SU-DHL-6 (cell line): ENCODE results near the gene CUBN.

ENCODE experiments used
- H2AFZ ChIP-seq: fragments of 200-600 bp; sonication (generic); 2 replicates; pipeline ENCODE4 v1.6.1; 2014; ENCODE audit warnings: low read depth, mild to moderate bottlenecking, moderate library complexity, mixed read lengths, antibody characterized with exemption, low read length; ENCODE audit not compliant: severe bottlenecking
- H3F3A ChIP-seq: fragments of 200-600 bp; shearing (Covaris generic); 2 replicates; pipeline ENCODE4 v1.6.0; 2016; ENCODE audit warnings: antibody characterized with exemption, mild to moderate bottlenecking; ENCODE audit not compliant: insufficient read depth
- H3K27ac ChIP-seq: fragments of 200-600 bp; sonication (generic); 2 replicates; pipeline ENCODE4 v1.5.1; 2016; ENCODE audit warnings: low read depth, mild to moderate bottlenecking, low read length, moderate library complexity, mixed read lengths
- H3K27me3 ChIP-seq: fragments of 200-600 bp; sonication (generic), shearing (Covaris generic); 2 replicates; pipeline ENCODE4 v1.6.0; 2014; ENCODE audit warnings: mild to moderate bottlenecking, low read length
- H3K36me3 ChIP-seq: fragments of 200-600 bp; sonication (generic); 2 replicates; pipeline ENCODE4 v1.6.1; 2014; ENCODE audit warnings: mild to moderate bottlenecking, low read length, mixed read lengths
- H3K4me2 ChIP-seq: fragments of 300-600, 200-600 bp; shearing (Covaris generic), sonication (generic); 2 replicates; pipeline ENCODE4 v1.6.0; 2014; ENCODE audit warnings: low read length, low read depth, mild to moderate bottlenecking; ENCODE audit not compliant: poor library complexity, severe bottlenecking
- H3K4me3 ChIP-seq: fragments of 200-600 bp; sonication (generic); 2 replicates; pipeline ENCODE4 v1.5.1; 2014; ENCODE audit warnings: antibody characterized with exemption, low read length, mild to moderate bottlenecking, mixed read lengths; ENCODE audit not compliant: insufficient read depth, poor library complexity, severe bottlenecking
- H3K79me2 ChIP-seq: fragments of 200-600 bp; sonication (generic); 2 replicates; pipeline ENCODE4 v1.6.1; 2014; ENCODE audit warnings: mild to moderate bottlenecking, low read length, moderate library complexity; ENCODE audit not compliant: insufficient read depth
- H3K9ac ChIP-seq: fragments of 200-600 bp; sonication (generic); 2 replicates; pipeline ENCODE4 v1.7.0; 2014; ENCODE audit warnings: mild to moderate bottlenecking, low read length
- H3K9me2 ChIP-seq: fragments of 200-600 bp; sonication (generic); replicated peaks from 2 replicates; pipeline ENCODE4 v1.6.1; 2014; ENCODE audit warnings: low read length; ENCODE audit not compliant: insufficient read depth
- H3K9me3 ChIP-seq: fragments of 200-600 bp; sonication (generic); 2 replicates; pipeline ENCODE4 v1.6.1; 2014; ENCODE audit warnings: low read length, mixed read lengths; ENCODE audit not compliant: insufficient read depth
- H4K20me1 ChIP-seq: fragments of 200-600 bp; sonication (generic); 2 replicates; pipeline ENCODE4 v1.6.1; 2014; ENCODE audit warnings: low read depth, mild to moderate bottlenecking, antibody characterized with exemption, low read length, moderate library complexity, mixed read lengths
- EZH2phosphoT487 ChIP-seq: fragments of 200-600 bp; sonication (generic), shearing (Covaris generic); conservative IDR thresholded peaks from 2 replicates; pipeline ENCODE4 v1.6.1; 2018; ENCODE audit warnings: mild to moderate bottlenecking, antibody characterized with exemption, low read length, moderate library complexity, mixed read lengths
- TF ChIP-seq, protein P1 (sequence below): fragments of 200-600 bp; sonication (generic); IDR thresholded peaks from one replicate; pipeline ENCODE4 v1.5.1; 2017; ENCODE audit warnings: antibody characterized with exemption, mild to moderate bottlenecking, low read length, moderate library complexity; ENCODE audit not compliant: insufficient read depth, poor library complexity, severe bottlenecking

The CUBN gene

DNA sequence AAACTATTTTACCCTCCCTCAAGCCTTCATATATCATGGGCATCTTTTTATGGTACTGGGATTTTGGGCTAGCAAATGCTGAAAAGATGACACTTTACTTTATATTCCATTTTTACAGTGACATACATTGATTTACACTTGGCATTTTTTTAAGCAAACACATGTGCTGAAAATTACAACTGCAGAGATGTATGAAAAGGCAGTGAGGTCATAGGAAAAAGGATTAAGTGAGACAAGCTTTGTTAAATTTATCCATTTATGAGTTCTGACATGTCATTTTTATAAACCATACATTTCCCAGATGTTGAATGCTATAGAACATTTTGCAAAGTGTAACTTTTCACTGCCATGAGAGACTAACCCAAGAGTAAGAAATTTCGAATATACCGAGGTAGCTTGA lies 243.6 kb downstream of the CUBN start:
- no peaks in the 10 kb centered on the region for H3K27me3 ChIP-seq
- no peaks in the 10 kb centered on the region for H3K36me3 ChIP-seq
- H4K20me1 ChIP-seq = no peaks in the 10 kb centered on the region
- no peak for TF ChIP-seq EZH2phosphoT487
- TF ChIP-seq, protein P1, sequence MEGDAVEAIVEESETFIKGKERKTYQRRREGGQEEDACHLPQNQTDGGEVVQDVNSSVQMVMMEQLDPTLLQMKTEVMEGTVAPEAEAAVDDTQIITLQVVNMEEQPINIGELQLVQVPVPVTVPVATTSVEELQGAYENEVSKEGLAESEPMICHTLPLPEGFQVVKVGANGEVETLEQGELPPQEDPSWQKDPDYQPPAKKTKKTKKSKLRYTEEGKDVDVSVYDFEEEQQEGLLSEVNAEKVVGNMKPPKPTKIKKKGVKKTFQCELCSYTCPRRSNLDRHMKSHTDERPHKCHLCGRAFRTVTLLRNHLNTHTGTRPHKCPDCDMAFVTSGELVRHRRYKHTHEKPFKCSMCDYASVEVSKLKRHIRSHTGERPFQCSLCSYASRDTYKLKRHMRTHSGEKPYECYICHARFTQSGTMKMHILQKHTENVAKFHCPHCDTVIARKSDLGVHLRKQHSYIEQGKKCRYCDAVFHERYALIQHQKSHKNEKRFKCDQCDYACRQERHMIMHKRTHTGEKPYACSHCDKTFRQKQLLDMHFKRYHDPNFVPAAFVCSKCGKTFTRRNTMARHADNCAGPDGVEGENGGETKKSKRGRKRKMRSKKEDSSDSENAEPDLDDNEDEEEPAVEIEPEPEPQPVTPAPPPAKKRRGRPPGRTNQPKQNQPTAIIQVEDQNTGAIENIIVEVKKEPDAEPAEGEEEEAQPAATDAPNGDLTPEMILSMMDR = no peak
- H3K4me2 ChIP-seq = no peak overlapping the region
- no peaks in the 10 kb centered on the region for H3K9me3 ChIP-seq
- no peak overlapping the region for H3K9ac ChIP-seq
- H2AFZ ChIP-seq = no peak overlapping the region
- no peaks in the 10 kb centered on the region for H3K79me2 ChIP-seq
- H3K9me2 ChIP-seq = no peaks in the 10 kb centered on the region
- no peaks in the 10 kb centered on the region for H3F3A ChIP-seq
- H3K27ac ChIP-seq = no peak overlapping the region
- H3K4me3 ChIP-seq = no peak overlapping the region

DNA sequence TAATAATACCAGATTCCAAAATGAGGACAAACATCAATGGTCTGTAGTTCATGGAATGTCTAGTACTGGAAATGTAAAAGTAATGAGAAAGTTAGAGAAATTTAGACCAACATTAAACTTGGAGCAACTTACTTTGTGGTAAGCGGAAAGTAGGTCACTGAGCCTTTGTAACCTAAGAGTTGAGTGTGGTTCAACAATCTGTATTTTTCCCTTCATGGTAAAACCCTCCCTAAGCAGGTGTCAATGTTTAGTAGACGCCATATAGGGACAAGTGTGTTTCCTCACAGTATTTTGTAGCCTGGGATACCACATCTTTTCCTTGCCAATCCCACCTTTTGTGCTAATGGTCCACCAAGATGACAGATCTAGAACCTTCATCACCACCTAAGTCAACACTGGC lies 245.1 kb downstream of the CUBN start:
- Histone ChIP-seq H3K9me2 (no peaks in the 10 kb centered on the region), H3K27ac (no peak overlapping the region), H3K27me3 (no peaks in the 10 kb centered on the region), H2AFZ (no peak overlapping the region), H4K20me1 (no peaks in the 10 kb centered on the region), H3K4me2 (no peak overlapping the region), H3K79me2 (no peaks in the 10 kb centered on the region), H3K9me3 (no peaks in the 10 kb centered on the region), H3F3A (no peaks in the 10 kb centered on the region), H3K36me3 (no peaks in the 10 kb centered on the region), H3K9ac (no peak overlapping the region), H3K4me3 (no peak overlapping the region)
- TF ChIP-seq EZH2phosphoT487 = no peak
- TF ChIP-seq, protein P1 = no peak

DNA sequence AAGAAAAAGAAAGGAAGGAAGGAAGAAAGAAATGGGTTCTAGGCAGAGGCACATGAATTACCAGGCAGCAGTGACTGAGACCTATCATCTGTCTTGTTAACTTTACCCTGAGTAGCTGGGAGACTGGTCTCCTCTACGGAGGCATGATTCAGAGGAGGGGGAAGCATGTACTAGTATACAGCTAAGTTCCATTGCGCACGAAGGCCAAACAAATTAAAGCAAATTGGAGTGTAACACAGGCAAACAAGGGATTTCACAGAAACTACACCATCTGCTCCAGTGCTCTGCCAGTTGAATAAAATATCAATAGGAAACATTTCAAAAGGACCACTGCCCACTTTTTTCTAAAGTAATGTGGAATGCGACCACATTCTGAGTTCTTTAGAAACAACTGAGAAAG lies 246.5 kb downstream of the CUBN start:
- no peaks in the 10 kb centered on the region for H3K9me2 ChIP-seq
- no peaks in the 10 kb centered on the region for H3F3A ChIP-seq
- H4K20me1 ChIP-seq = no peaks in the 10 kb centered on the region
- H3K9me3 ChIP-seq = no peaks in the 10 kb centered on the region
- no peaks in the 10 kb centered on the region for H3K36me3 ChIP-seq
- no peak overlapping the region for H3K4me3 ChIP-seq
- TF ChIP-seq EZH2phosphoT487 = no peak
- TF ChIP-seq, protein P1 = no peak
- H3K27ac ChIP-seq = no peak overlapping the region
- H3K9ac ChIP-seq = no peak overlapping the region
- H3K27me3 ChIP-seq = no peaks in the 10 kb centered on the region
- no peak overlapping the region for H3K4me2 ChIP-seq
- H3K79me2 ChIP-seq = no peaks in the 10 kb centered on the region
- H2AFZ ChIP-seq = no peak overlapping the region
